Esophagus squamous epithelium (tissue), 5 donors: ENCODE results near the gene E2F2. TPM values are rescaled to one million over a fixed set of nuclear protein-coding genes. Genes with fewer than 3 reads are reported as not detected.

Source experiments
- DNase-seq: peaks from one replicate; lab custom pipeline; 2025; lab: John Stamatoyannopoulos, UW
- H3K27ac ChIP-seq, 4 donors: fragments of 200-600 bp; sonication (generic); one replicate each; pipeline ENCODE4 v1.5.1; 2016 to 2019; ENCODE audit warnings: mild to moderate bottlenecking in 1 of 4
- H3K27me3 ChIP-seq, 4 donors: fragments of 200-600 bp; sonication (generic); 1 replicate in 3 of 4; 2 replicates in 1 of 4; pipeline versions ENCODE4 v1.5.1 to v1.6.0; 2017 to 2021; ENCODE audit warnings: antibody characterized with exemption in 1 of 4
- H3K36me3 ChIP-seq, 3 donors: fragments of 200-600 bp; sonication (generic); one replicate each; pipeline ENCODE4 v1.5.1; 2016 to 2019
- H3K4me1 ChIP-seq, 3 donors: fragments of 200-600 bp; sonication (generic); one replicate each; pipeline ENCODE4 v1.5.1; 2017 to 2019
- H3K4me3 ChIP-seq, 4 donors: fragments of 200-600 bp; sonication (generic); 1 replicate in 3 of 4; 2 replicates in 1 of 4; pipeline ENCODE4 v1.5.1; 2016 to 2019; ENCODE audit warnings: mild to moderate bottlenecking in 2 of 4, moderate library complexity in 1 of 4
- H3K9me3 ChIP-seq, 3 donors: fragments of 200-600 bp; sonication (generic); one replicate each; pipeline ENCODE4 v1.5.1; 2016 to 2019
- CTCF ChIP-seq, 6 experiments: fragments of 450-650 bp in 4 of 6; fragments of 200-600 bp in 2 of 6; sonication (generic) in 2 of 6; IDR thresholded peaks; one replicate each; pipeline ENCODE4 v1.5.1; 2016 to 2019; ENCODE audit warnings: antibody characterized with exemption in 6 of 6, mild to moderate bottlenecking in 4 of 6, moderate library complexity in 4 of 6
- POLR2A ChIP-seq, 4 donors: fragments of 450-650 bp; IDR thresholded peaks; one replicate each; pipeline ENCODE4 v1.6.1; 2017; ENCODE audit warnings: antibody characterized with exemption in 4 of 4, mild to moderate bottlenecking in 4 of 4, moderate library complexity in 3 of 4
- WGBS, 2 donors: methylation state at CpG; one replicate each; pipeline ENCODE4 v1.1.5; 2018; 5-methylcytosine and 5-hydroxymethylcytosine counted together
- intact Hi-C: fragments of 100-400 bp; cut with DNase I; formaldehyde crosslinking; loops from one replicate; pipeline ENCODE4 v1.15.0; 2022
- total RNA-seq, 4 donors: library from RNA; depleted of rRNA; stranded (reverse); fragments of >200 nt; gene quantifications; one replicate each; pipeline ENCODE4 v1.1.0, GENCODE V29; 2016
- donor health status: DM: yes; HTN: yes; CAD: no.

Gene E2F2
- total RNA-seq, 4 donors from 2014 or later, result 10.1 to 16.9 (median 11.8) TPM

GRCh38 chr1:23485002-23485332, 46.1 kb downstream of the E2F2 start:
- WGBS, 2 donors, result 46 to 47% methylated on average over 6 to 7 of the region's 7 CpGs
- no peak for TF ChIP-seq POLR2A (IDR thresholded peaks at IDR 0.05)
- no peak for TF ChIP-seq CTCF (IDR thresholded peaks at IDR 0.05)
- Histone ChIP-seq H3K27me3 (peaks cover 0 to 4% (median 0%) of the 10 kb centered on the region in 4 donors), H3K4me3 (peak overlapping the region in 3 of 4 donors; percentile 57 to 91 (median 90)), H3K9me3 (no peaks in the 10 kb centered on the region), H3K36me3 (no peaks in the 10 kb centered on the region), H3K4me1 (peaks cover 11 to 46% (median 18%) of the 10 kb centered on the region in 3 donors), H3K27ac (peak overlapping the region in 3 of 4 donors; percentile 88 to 94 (median 94))
- intact Hi-C loops, result no loop called here
- no peak for DNase-seq

GRCh38 chr1:23484253-23485001, 46.6 kb downstream of the E2F2 start:
- intact Hi-C loops, result no loop called here
- Histone ChIP-seq H3K27me3 (no peaks in the 10 kb centered on the region), H3K36me3 (no peaks in the 10 kb centered on the region), H3K27ac (peak overlapping the region; percentile 88 to 94 (median 91)), H3K4me3 (peak overlapping the region; percentile 57 to 97 (median 90)), H3K9me3 (no peaks in the 10 kb centered on the region), H3K4me1 (peaks cover 11 to 51% (median 18%) of the 10 kb centered on the region in 3 donors)
- 16 to 21% methylated on average over 14 to 16 of the region's 54 CpGs for WGBS, 2 donors
- TF ChIP-seq CTCF (IDR thresholded peaks at IDR 0.05) (no peak), POLR2A (IDR thresholded peaks at IDR 0.05) (no peak)
- peak; percentile 24 for DNase-seq

GRCh38 chr1:23483321-23484252, 47.4 kb downstream of the E2F2 start, which contains the start of gene ASAP3:
Gene ASAP3, minus strand, starts transcription at chr1:23484179. Its CDS starts 46 bp downstream, at chr1:23484133.
- Histone ChIP-seq H3K27me3 (no peaks in the 10 kb centered on the region), H3K4me3 (peak within 1 kb of the TSS; percentile 57 to 97 (median 90)), H3K27ac (peak within 1 kb of the TSS; percentile 88 to 94 (median 91)), H3K36me3 (no peaks in the 10 kb centered on the region), H3K4me1 (peaks cover 11 to 59% (median 18%) of the 10 kb centered on the region in 3 donors), H3K9me3 (no peaks in the 10 kb centered on the region)
- DNase-seq, result no peak
- intact Hi-C loops, result no loop called here
- TF ChIP-seq CTCF (IDR thresholded peaks at IDR 0.05) (peak in 2 of 6 experiments; percentile 10 to 35), POLR2A (IDR thresholded peaks at IDR 0.05) (peak in 1 of 4 donors; percentile 57)
- 3% methylated on average over 22 to 28 of the region's 84 CpGs for WGBS, 2 donors

- no peaks in the 10 kb centered on the region for H3K36me3 ChIP-seq
- H3K4me1 ChIP-seq, result peaks cover 11 to 63% (median 18%) of the 10 kb centered on the region in 3 donors
- H3K4me3 ChIP-seq, result no peak overlapping the region
- no peak for DNase-seq
- peak overlapping the region in 1 of 4 donors; percentile 58 for H3K27ac ChIP-seq
- no peaks in the 10 kb centered on the region for H3K9me3 ChIP-seq
- no peaks in the 10 kb centered on the region for H3K27me3 ChIP-seq
- intact Hi-C loops, result no loop called here
- no peak for TF ChIP-seq POLR2A (IDR thresholded peaks at IDR 0.05)
- TF ChIP-seq CTCF (IDR thresholded peaks at IDR 0.05), result no peak
- WGBS, 2 donors, result 91 to 93% methylated on average over 6 of the region's 6 CpGs
Observed at GRCh38 chr1:23481904-23482303, 49.1 kb downstream of the E2F2 start.
